H1 (cell line): Measurements from ENCODE around the gene AAR2. TPM values are rescaled to one million over a fixed set of nuclear protein-coding genes. Genes with fewer than 3 reads are reported as not detected.

Experiments
- CTCF ChIA-PET: fragments of 300-600 bp; sonication (Branson Sonifier 250); formaldehyde crosslinking; loops from one replicate; lab custom pipeline; 2021; ENCODE audit not compliant: partially characterized antibody; lab: Charles Lee
- POLR2A ChIA-PET: fragments of 300-600 bp; sonication (Branson Sonifier 250); formaldehyde crosslinking; loops from one replicate; lab custom pipeline; 2021; ENCODE audit warnings: inconsistent platforms; ENCODE audit not compliant: partially characterized antibody; lab: Charles Lee
- DNase-seq, 2 experiments: peaks; one replicate each; pipeline versions ENCODE4 v3.0.0 to v3.0.0-alpha.2; 2010 to 2022; ENCODE audit warnings: low spot score in 2 of 2, low read depth in 1 of 2, mixed read lengths in 1 of 2
- FAIRE-seq: peaks from 2 replicates; lab custom pipeline; 2011; peaks lifted over from hg19 to GRCh38; lab: Jason Lieb, UNC
- H2AFZ ChIP-seq: 2 replicates; pipeline ENCODE4 v1.8.1; 2012; ENCODE audit warnings: low read length, inconsistent platforms
- H2AK5ac ChIP-seq: 2 replicates; pipeline ENCODE4 v1.6.1; 2013; ENCODE audit warnings: low read depth, low read length
- H2BK120ac ChIP-seq: replicated peaks from 2 replicates; pipeline ENCODE3; 2013; ENCODE audit warnings: low read depth, low read length, inconsistent platforms
- H2BK12ac ChIP-seq: 2 replicates; pipeline ENCODE4 v1.6.1; 2013; ENCODE audit warnings: low read depth, low read length
- H2BK15ac ChIP-seq: 2 replicates; pipeline ENCODE4 v1.6.1; 2013; ENCODE audit warnings: low read length
- H2BK20ac ChIP-seq: 2 replicates; pipeline ENCODE4 v1.6.1; 2013; ENCODE audit warnings: low read length
- H2BK5ac ChIP-seq: 2 replicates; pipeline ENCODE4 v1.6.1; 2013; ENCODE audit warnings: low read depth, low read length
- H3K14ac ChIP-seq: 2 replicates; pipeline ENCODE4 v1.6.1; 2013; ENCODE audit warnings: inconsistent platforms; ENCODE audit not compliant: insufficient read length
- H3K18ac ChIP-seq: 2 replicates; pipeline ENCODE4 v1.6.1; 2013; ENCODE audit warnings: low read length; ENCODE audit errors: extremely low read depth
- H3K23ac ChIP-seq: 2 replicates; pipeline ENCODE4 v1.6.1; 2013; ENCODE audit warnings: inconsistent platforms; ENCODE audit not compliant: insufficient read length
- H3K23me2 ChIP-seq: 2 replicates; pipeline ENCODE4 v1.6.1; 2013; ENCODE audit warnings: low read depth, low read length
- H3K27ac ChIP-seq: 2 replicates; pipeline ENCODE4 v1.6.1; 2011; ENCODE audit warnings: low read depth, low read length, inconsistent platforms
- H3K27me3 ChIP-seq, 4 experiments: replicated peaks in 1 of 4; 1 replicate in 1 of 4; 2 replicates in 3 of 4; pipeline versions ENCODE4 v1.6.1 to v1.8.1; 2011 to 2013; ENCODE audit warnings: low read length in 3 of 4, mild to moderate bottlenecking in 3 of 4, inconsistent platforms in 2 of 4, mixed read lengths in 2 of 4, moderate library complexity in 1 of 4; ENCODE audit not compliant: control insufficient read depth in 3 of 4, insufficient read depth in 3 of 4; ENCODE audit errors: extremely low read depth in 1 of 4
- H3K36me3 ChIP-seq, 4 experiments: 2 replicates each; pipeline versions ENCODE4 v1.6.1 to v1.8.1; 2011 to 2013; ENCODE audit warnings: mild to moderate bottlenecking in 4 of 4, low read length in 3 of 4, moderate library complexity in 2 of 4, control low read depth in 1 of 4, inconsistent platforms in 1 of 4; ENCODE audit not compliant: insufficient read depth in 4 of 4, control insufficient read depth in 2 of 4
- H3K4ac ChIP-seq: replicated peaks from 2 replicates; pipeline ENCODE3; 2013; ENCODE audit warnings: low read length, low read depth, mixed read lengths, inconsistent platforms; ENCODE audit not compliant: insufficient read length
- H3K4me1 ChIP-seq, 4 experiments: replicated peaks in 1 of 4; 1 replicate in 1 of 4; 2 replicates in 3 of 4; pipeline versions ENCODE4 v1.6.1 to v1.8.1; 2011 to 2013; ENCODE audit warnings: low read length in 3 of 4, inconsistent platforms in 2 of 4, mixed read lengths in 1 of 4; ENCODE audit not compliant: insufficient read depth in 4 of 4, control insufficient read depth in 3 of 4
- H3K4me2 ChIP-seq, 2 experiments: 2 replicates each; pipeline versions ENCODE4 v1.6.1 to v1.8.1; 2011 to 2013; ENCODE audit warnings: low read depth in 2 of 2, low read length in 2 of 2, control low read depth in 1 of 2, inconsistent platforms in 1 of 2, mild to moderate bottlenecking in 1 of 2; ENCODE audit not compliant: insufficient read depth in 1 of 2
- H3K4me3 ChIP-seq, 4 experiments: fragments of 200-600, 300-600 bp in 1 of 4; sonication (generic), shearing (Covaris generic), sonication (Bioruptor Twin) in 1 of 4; 2 replicates each; pipeline versions ENCODE4 v1.5.1 to v1.8.1; 2011 to 2016; ENCODE audit warnings: low read length in 4 of 4, low read depth in 3 of 4, control low read depth in 2 of 4, inconsistent platforms in 2 of 4, mild to moderate bottlenecking in 2 of 4, mixed read lengths in 1 of 4, moderate library complexity in 1 of 4; ENCODE audit not compliant: insufficient read depth in 2 of 4; ENCODE audit errors: extremely low read depth in 1 of 4
- H3K56ac ChIP-seq: replicated peaks from 2 replicates; pipeline ENCODE3; 2013; ENCODE audit warnings: low read depth, mild to moderate bottlenecking, mixed read lengths, low read length, inconsistent platforms; ENCODE audit not compliant: insufficient read length
- H3K79me1 ChIP-seq: 2 replicates; pipeline ENCODE4 v1.6.1; 2013; ENCODE audit warnings: low read depth, low read length, control low read depth
- H3K79me2 ChIP-seq, 2 experiments: 2 replicates each; pipeline versions ENCODE4 v1.6.1 to v1.8.1; 2012 to 2013; ENCODE audit warnings: low read length in 2 of 2, mild to moderate bottlenecking in 2 of 2, inconsistent platforms in 1 of 2; ENCODE audit not compliant: insufficient read depth in 2 of 2, control insufficient read depth in 1 of 2
- H3K9ac ChIP-seq, 4 experiments: replicated peaks in 1 of 4; 1 replicate in 1 of 4; 2 replicates in 3 of 4; pipeline versions ENCODE4 v1.6.1 to v1.8.1; 2011 to 2013; ENCODE audit warnings: low read depth in 3 of 4, low read length in 3 of 4, control low read depth in 2 of 4, mild to moderate bottlenecking in 2 of 4, moderate library complexity in 2 of 4, inconsistent platforms in 1 of 4; ENCODE audit errors: extremely low read depth in 1 of 4
- H3K9me3 ChIP-seq, 2 experiments: 2 replicates each; pipeline versions ENCODE4 v1.6.1 to v1.8.1; 2012 to 2013; ENCODE audit warnings: mild to moderate bottlenecking in 2 of 2, moderate library complexity in 2 of 2, control low read depth in 1 of 2, inconsistent platforms in 1 of 2, low read depth in 1 of 2, low read length in 1 of 2, mixed read lengths in 1 of 2; ENCODE audit not compliant: insufficient read depth in 2 of 2
- H4K20me1 ChIP-seq, 2 experiments: replicated peaks in 1 of 2; 2 replicates each; pipeline versions ENCODE3 to v1.8.1; 2011 to 2013; ENCODE audit warnings: inconsistent platforms in 2 of 2, low read length in 2 of 2, mild to moderate bottlenecking in 1 of 2; ENCODE audit not compliant: insufficient read depth in 2 of 2, control insufficient read depth in 1 of 2
- H4K5ac ChIP-seq: 2 replicates; pipeline ENCODE4 v1.6.1; 2013; ENCODE audit warnings: low read length, low read depth, mixed read lengths, inconsistent platforms; ENCODE audit not compliant: insufficient read length
- H4K8ac ChIP-seq: 2 replicates; pipeline ENCODE4 v1.8.0; 2013; ENCODE audit warnings: mild to moderate bottlenecking, moderate library complexity, low read length, inconsistent platforms; ENCODE audit not compliant: insufficient read depth; ENCODE audit errors: extremely low read depth
- H4K91ac ChIP-seq: replicated peaks from 2 replicates; pipeline ENCODE3; 2013; ENCODE audit warnings: low read length, mixed read lengths, inconsistent platforms; ENCODE audit not compliant: insufficient read length
- CHD2 ChIP-seq: IDR thresholded peaks from 2 replicates; pipeline ENCODE4 v1.6.1; 2012; ENCODE audit warnings: low read length, improper control_type of control experiment
- EP300 ChIP-seq, 2 experiments: IDR thresholded peaks; 1 replicate in 1 of 2; 2 replicates in 1 of 2; pipeline ENCODE4 v1.6.1; 2011 to 2012; ENCODE audit warnings: low read depth in 2 of 2, low read length in 2 of 2, mild to moderate bottlenecking in 2 of 2, borderline replicate concordance in 1 of 2, inconsistent platforms in 1 of 2, moderate library complexity in 1 of 2
- EZH2 ChIP-seq: fragments of 200-600 bp; sonication (generic); IDR thresholded peaks from 2 replicates; pipeline ENCODE4 v1.7.1; 2012; ENCODE audit warnings: low read depth, mild to moderate bottlenecking, moderate library complexity, low read length, inconsistent platforms; ENCODE audit not compliant: severe bottlenecking
- HDAC2 ChIP-seq, 2 experiments: fragments of 300-600 bp in 1 of 2; sonication (generic) in 1 of 2; IDR thresholded peaks; 2 replicates each; pipeline ENCODE4 v1.6.1; 2011 to 2012; ENCODE audit warnings: low read depth in 2 of 2, low read length in 2 of 2, mild to moderate bottlenecking in 2 of 2, moderate library complexity in 2 of 2, borderline replicate concordance in 1 of 2, inconsistent platforms in 1 of 2
- MAX ChIP-seq: IDR thresholded peaks from 2 replicates; pipeline ENCODE4 v1.6.1; 2012; ENCODE audit warnings: inconsistent platforms
- NANOG ChIP-seq: IDR thresholded peaks from 2 replicates; pipeline ENCODE4 v1.6.1; 2011; ENCODE audit warnings: low read length, low read depth, mild to moderate bottlenecking, inconsistent platforms; ENCODE audit not compliant: insufficient read depth, poor library complexity, severe bottlenecking
- POU5F1 ChIP-seq: IDR thresholded peaks from 2 replicates; pipeline ENCODE4 v1.6.1; 2011; ENCODE audit warnings: low read depth, mild to moderate bottlenecking, low read length, moderate library complexity
- RBBP5 ChIP-seq: IDR thresholded peaks from 2 replicates; pipeline ENCODE4 v1.7.1; 2012; ENCODE audit warnings: low read depth, mild to moderate bottlenecking, inconsistent platforms, low read length, moderate library complexity, borderline replicate concordance
- RNF2 ChIP-seq: fragments of 200-900, 300-1000 bp; sonication (generic); IDR thresholded peaks from 2 replicates; pipeline ENCODE4 v1.7.1; 2016; ENCODE audit warnings: borderline replicate concordance, low read depth, mild to moderate bottlenecking, antibody characterized with exemption, low read length; ENCODE audit not compliant: poor library complexity, severe bottlenecking; ENCODE audit errors: missing control alignments
- SIX5 ChIP-seq: IDR thresholded peaks from 2 replicates; pipeline ENCODE4 v1.6.1; 2011; ENCODE audit warnings: mild to moderate bottlenecking, low read depth, low read length
- SP4 ChIP-seq: IDR thresholded peaks from 2 replicates; pipeline ENCODE4 v1.6.1; 2012; ENCODE audit warnings: low read length, inconsistent platforms
- TEAD4 ChIP-seq: IDR thresholded peaks from 2 replicates; pipeline ENCODE4 v1.6.1; 2012; ENCODE audit warnings: low read depth, low read length, inconsistent platforms, mixed read lengths
- ZNF274 ChIP-seq: IDR thresholded peaks from 2 replicates; pipeline ENCODE4 v1.7.0; 2012; ENCODE audit warnings: low read length, borderline replicate concordance; ENCODE audit errors: extremely low read depth
- WGBS, 2 experiments: shearing (Covaris generic) in 1 of 2; methylation state at CpG; one replicate each; pipeline versions ENCODE4 v1.1.6 to v1.1.7; 2013 to 2015; ENCODE audit warnings: low lambda C conversion rate in 2 of 2, mixed read lengths in 2 of 2, inconsistent platforms in 1 of 2, low coverage in 1 of 2, missing lambda C conversion rate in 1 of 2; ENCODE audit not compliant: insufficient replicate concordance in 2 of 2, insufficient coverage in 1 of 2, insufficient read length in 1 of 2; ENCODE audit errors: extremely low coverage in 1 of 2, missing lambda C conversion rate in 1 of 2; 5-methylcytosine and 5-hydroxymethylcytosine counted together
- polyA plus RNA-seq, 7 experiments: library from polyadenylated mRNA; depleted of rRNA in 3 of 7; stranded (reverse) in 5 of 7; unstranded in 2 of 7; fragments of >200 nt in 5 of 7; fragments of 200-250 nt in 2 of 7; gene quantifications; 1 replicate in 5 of 7; 2 replicates in 1 of 7; 4 replicates in 1 of 7; pipeline versions ENCODE4 v1.2.1 to v1.2.3, GENCODE V29; 2011 to 2013; ENCODE audit warnings: missing spikeins in 2 of 7, mixed read lengths in 2 of 7
- total RNA-seq: library from RNA; stranded (reverse); fragmentation: NEBNext Ultra II Directional; extraction: Animal tissue kit (Norgen Biotek cat#: 25700); gene quantifications from 2 replicates; pipeline ENCODE4 v1.2.1, GENCODE V29; 2021

AAR2 gene
- total and polyA plus RNA-seq, 2 of the 8 experiments (the other 6 are each of a cell fraction or from before 2014, with no cell fraction given) = 25.5 to 36.1 TPM

DNA sequence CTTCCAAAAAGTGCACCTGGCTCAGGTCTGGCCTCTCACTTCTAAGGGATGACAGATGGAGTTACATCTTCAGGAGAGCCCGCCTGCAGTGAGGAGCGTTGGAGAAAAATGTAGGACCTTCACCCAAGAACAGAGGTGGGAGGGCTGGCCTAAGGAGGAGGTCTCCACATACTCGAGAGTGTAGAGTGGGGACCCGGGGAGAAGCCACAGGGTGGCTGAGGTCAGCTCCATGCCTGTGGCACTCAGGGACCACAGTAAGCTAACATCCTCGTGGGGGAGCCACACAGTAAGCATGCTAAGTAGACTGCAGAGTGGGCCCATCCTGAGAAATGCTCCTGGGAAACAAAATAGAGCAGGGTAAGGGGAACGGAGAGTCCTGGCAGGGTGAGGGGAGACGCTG is 24.0 kb downstream of the AAR2 start:
- Histone ChIP-seq H3K14ac (no peak overlapping the region), H4K91ac (no peak overlapping the region), H4K20me1 (peaks cover 0 to 2% of the 10 kb centered on the region in 2 experiments), H3K56ac (no peak overlapping the region), H3K27me3 (no peaks in the 10 kb centered on the region), H3K4me3 (no peak overlapping the region), H2BK12ac (no peak overlapping the region), H3K4ac (no peak overlapping the region), H2BK15ac (no peak overlapping the region), H3K27ac (no peak overlapping the region), H3K79me2 (no peaks in the 10 kb centered on the region), H3K23ac (no peak overlapping the region), H3K36me3 (peaks cover 0 to 5% (median 0%) of the 10 kb centered on the region in 4 experiments; a peak in 4 of 8 replicates), H2BK20ac (no peak overlapping the region), H2AK5ac (no peak overlapping the region), H3K4me1 (peaks cover 7 to 10% (median 8%) of the 10 kb centered on the region in 4 experiments; a peak in 5 of 7 replicates), H3K18ac (no peak overlapping the region), H3K23me2 (no peaks in the 10 kb centered on the region), H2BK120ac (no peak overlapping the region), H3K9me3 (no peaks in the 10 kb centered on the region), H2BK5ac (no peak overlapping the region), H3K79me1 (no peaks in the 10 kb centered on the region), H4K8ac (no peak overlapping the region), H3K9ac (no peak overlapping the region), H2AFZ (no peak overlapping the region), H3K4me2 (no peak overlapping the region; a peak in 1 of 4 replicates), H4K5ac (no peak overlapping the region)
- CTCF ChIA-PET = interaction anchor here (0.6 to 1.7 kb wide), 6 partner anchors 23 to 1145 kb away, joined by 3 to 8 read pairs (median 3); no protein-coding TSS in a partner anchor
- WGBS, 2 experiments = 94% methylated on average over 6 of the region's 7 CpGs; no CpG with 5 or more reads in 1 of the 2 experiments
- DNase-seq (no peak), FAIRE-seq (no peak)
- POLR2A ChIA-PET = interaction anchor here (1.4 to 1.6 kb wide), 3 partner anchors 11 to 176 kb away, joined by 3 to 6 read pairs (median 3); no protein-coding TSS in a partner anchor
- TF ChIP-seq POU5F1 = no peak
- no peak for TF ChIP-seq ZNF274
- no peak for TF ChIP-seq RNF2
- no peak for TF ChIP-seq SIX5
- no peak for TF ChIP-seq HDAC2 (IDR thresholded peaks at IDR 0.05; ENCODE audit: borderline replicate concordance in 1 of 2, low read depth in 2 of 2, low read length in 2 of 2)
- TF ChIP-seq EZH2 = no peak
- TF ChIP-seq CHD2 = no peak
- no peak for TF ChIP-seq EP300 (IDR thresholded peaks at IDR 0.05; ENCODE audit: borderline replicate concordance in 1 of 2, low read depth in 2 of 2, low read length in 2 of 2)
- no peak for TF ChIP-seq MAX
- TF ChIP-seq SP4 = no peak
- no peak for TF ChIP-seq TEAD4
- TF ChIP-seq RBBP5 = no peak
- no peak for TF ChIP-seq NANOG
